PFSK-1 (cell line): ENCODE data around the gene SMDT1.

Experiments used
- POLR2AphosphoS5 ChIP-seq: IDR thresholded peaks from 2 replicates; pipeline ENCODE4 v1.6.1; 2012; ENCODE audit warnings: low read depth, mild to moderate bottlenecking, control low read depth, low read length, moderate library complexity
- TAF1 ChIP-seq: IDR thresholded peaks from 2 replicates; pipeline ENCODE4 v1.6.1; 2012; ENCODE audit warnings: low read length, control low read depth, borderline replicate concordance; ENCODE audit not compliant: insufficient read depth

- TF ChIP-seq TAF1 (no peak), POLR2AphosphoS5 (no peak)
These were observed 14.9 kb upstream of the SMDT1 start for GRCh38 chr22:42064629-42065028.
